ENCODE measurements around the gene MAPK8.
"Not testable (repeated sequence)": the region's sequence is repeated elsewhere in the genome, so short reads cannot be mapped to it uniquely, and the experiment has no call there.

Gene MAPK8

DNA sequence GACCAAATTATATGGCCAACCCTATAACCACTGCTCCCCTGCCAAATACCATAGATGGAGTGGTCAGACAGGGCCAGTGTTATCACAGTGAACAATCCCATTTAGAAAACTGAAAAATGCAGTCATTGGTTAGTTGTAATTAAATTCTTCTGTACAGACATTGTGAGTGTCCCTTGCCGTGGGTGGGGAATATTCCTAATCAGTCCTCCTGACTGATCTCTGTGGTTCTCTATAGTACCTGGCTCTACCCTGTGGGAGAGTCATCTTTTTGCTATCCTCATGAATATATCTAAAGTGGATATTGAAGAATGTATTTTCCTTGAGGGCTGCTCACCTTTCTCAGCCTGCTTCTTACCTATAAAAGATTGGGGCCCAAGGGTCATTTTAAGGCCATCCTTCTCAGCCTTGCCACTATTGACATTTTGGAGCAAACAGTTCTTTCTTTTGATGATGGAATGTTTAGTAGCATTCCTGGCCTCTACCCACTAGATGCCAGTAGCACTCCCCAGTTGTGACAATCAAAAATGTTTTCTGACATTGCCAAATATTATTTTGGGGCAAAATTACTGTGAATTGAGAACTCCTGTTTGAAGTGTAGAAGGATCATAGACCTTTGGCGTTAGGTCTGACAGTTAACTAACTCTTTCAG lies 110.2 kb downstream of the MAPK8 start:
- H3K36me3 ChIP-seq (ENCODE audit: insufficient read depth, low read length), result 0 out of 2 replicates have a peak, but pooled peaks cover 3% of the 10 kb centered on the region
- no peak overlapping the region for H3K9ac ChIP-seq (ENCODE audit: low read depth, low read length)
- H3K4me1 ChIP-seq (ENCODE audit: insufficient read depth, low read length), result peaks cover 5% of the 10 kb centered on the region; the same call in 1 of the 2 replicates
- no peaks in the 10 kb centered on the region for H3K9me3 ChIP-seq (ENCODE audit: control insufficient read depth, insufficient read depth, low read length)

DNA sequence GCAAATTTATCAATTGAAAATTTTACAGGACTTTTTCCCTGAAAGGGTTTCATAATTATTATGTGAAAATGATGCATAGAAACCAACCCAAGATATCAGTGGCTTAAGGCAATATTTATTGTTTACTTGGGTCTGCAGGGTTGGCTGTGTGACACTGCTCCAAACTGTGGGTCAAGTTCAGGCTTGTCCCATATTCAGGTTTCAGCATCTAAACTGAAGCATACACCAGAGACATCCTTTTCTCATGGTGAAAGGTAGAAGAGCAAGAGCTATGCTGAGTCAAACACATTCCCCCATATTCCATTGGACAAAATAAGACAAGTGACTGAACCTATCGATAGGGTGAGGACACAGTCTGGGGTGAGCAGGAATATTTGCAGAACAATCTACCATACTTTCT lies 110.9 kb downstream of the MAPK8 start:
- Histone ChIP-seq H3K9ac (ENCODE audit: low read depth, low read length) (no peak overlapping the region), H3K9me3 (ENCODE audit: control insufficient read depth, insufficient read depth, low read length) (no peaks in the 10 kb centered on the region), H3K4me1 (ENCODE audit: insufficient read depth, low read length) (peaks cover 5% of the 10 kb centered on the region; the same call in 1 of the 2 replicates), H3K36me3 (ENCODE audit: insufficient read depth, low read length) (0 out of 2 replicates have a peak, but pooled peaks cover 3% of the 10 kb centered on the region)

DNA sequence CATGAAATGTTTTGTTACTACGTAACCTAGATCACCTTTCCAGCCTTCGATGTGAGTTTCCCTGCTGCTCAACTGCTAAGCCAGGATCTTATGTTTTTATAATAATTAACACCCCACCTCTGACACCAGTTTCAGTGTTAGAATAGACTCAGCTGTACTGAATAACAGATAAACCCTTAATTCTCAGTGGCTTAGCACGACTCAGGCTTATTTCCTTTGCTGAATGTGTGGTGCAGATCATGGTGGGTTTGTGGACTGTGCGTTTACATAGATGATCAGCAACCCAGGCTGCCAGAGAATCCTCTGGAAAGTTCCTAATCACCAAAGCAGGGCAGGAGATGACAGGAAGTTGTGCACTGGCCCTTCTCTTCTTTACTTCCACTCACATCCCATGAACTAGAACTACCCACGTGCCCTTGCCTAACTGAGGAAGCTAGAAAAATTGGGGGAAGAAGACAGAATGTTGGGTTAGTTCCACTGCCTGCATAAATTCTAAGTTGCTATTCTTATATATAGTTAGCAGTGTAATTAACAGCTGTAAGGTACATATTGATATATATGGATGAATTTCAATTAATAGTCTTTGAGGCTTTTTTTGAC lies 111.8 kb downstream of the MAPK8 start:
- no peak overlapping the region for H3K9ac ChIP-seq (ENCODE audit: low read depth, low read length)
- no peaks in the 10 kb centered on the region for H3K9me3 ChIP-seq (ENCODE audit: control insufficient read depth, insufficient read depth, low read length)
- no peaks in the 10 kb centered on the region for H3K36me3 ChIP-seq (ENCODE audit: insufficient read depth, low read length)
- peaks cover 5% of the 10 kb centered on the region; the same call in 1 of the 2 replicates for H3K4me1 ChIP-seq (ENCODE audit: insufficient read depth, low read length)

DNA sequence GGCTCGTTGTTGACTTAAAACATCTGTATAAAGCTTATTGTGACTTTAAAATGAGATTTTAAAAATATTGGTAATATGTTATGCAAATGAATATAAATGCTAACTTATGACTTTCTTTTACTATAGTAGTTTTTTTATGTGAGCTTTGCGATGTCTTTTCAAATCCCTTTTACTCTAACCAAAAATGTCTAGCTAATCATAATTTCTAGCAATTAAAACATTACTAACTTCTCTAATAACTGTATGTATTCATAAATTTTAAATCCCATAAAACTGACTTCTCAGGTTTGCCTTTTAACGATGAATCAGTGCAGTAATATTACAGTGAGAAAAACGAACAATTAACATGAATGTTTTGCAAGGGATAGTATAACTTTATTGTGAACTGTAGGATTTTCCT lies 113.2 kb downstream of the MAPK8 start:
- Histone ChIP-seq H3K9me3 (ENCODE audit: control insufficient read depth, insufficient read depth, low read length) (no peaks in the 10 kb centered on the region), H3K4me1 (ENCODE audit: insufficient read depth, low read length) (peaks cover 5% of the 10 kb centered on the region; the same call in 1 of the 2 replicates), H3K9ac (ENCODE audit: low read depth, low read length) (no peak overlapping the region), H3K36me3 (ENCODE audit: insufficient read depth, low read length) (no peaks in the 10 kb centered on the region)

DNA sequence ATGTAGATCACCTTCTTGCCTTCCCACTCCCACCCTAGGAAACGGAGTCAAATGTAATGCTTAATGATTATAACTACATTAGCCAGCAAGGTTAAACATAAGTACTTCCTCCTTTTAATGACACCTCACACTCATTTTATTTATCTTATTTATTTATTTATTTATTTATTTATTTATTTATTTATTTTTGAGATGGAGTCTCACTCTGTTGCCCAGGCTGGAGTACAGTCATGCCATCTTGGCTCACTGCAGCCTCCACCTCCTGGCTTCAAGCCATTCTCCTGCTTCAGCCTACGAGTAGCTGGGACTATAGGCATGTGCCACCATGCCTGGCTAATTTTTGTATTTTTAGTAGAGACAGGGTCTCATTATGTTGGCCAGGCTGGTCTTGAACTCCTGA lies 115.4 kb downstream of the MAPK8 start:
- H3K4me1 ChIP-seq (ENCODE audit: insufficient read depth, low read length); H3K36me3 ChIP-seq (ENCODE audit: insufficient read depth, low read length); H3K9me3 ChIP-seq (ENCODE audit: control insufficient read depth, insufficient read depth, low read length); H3K9ac ChIP-seq (ENCODE audit: low read depth, low read length): not testable (repeated sequence)

DNA sequence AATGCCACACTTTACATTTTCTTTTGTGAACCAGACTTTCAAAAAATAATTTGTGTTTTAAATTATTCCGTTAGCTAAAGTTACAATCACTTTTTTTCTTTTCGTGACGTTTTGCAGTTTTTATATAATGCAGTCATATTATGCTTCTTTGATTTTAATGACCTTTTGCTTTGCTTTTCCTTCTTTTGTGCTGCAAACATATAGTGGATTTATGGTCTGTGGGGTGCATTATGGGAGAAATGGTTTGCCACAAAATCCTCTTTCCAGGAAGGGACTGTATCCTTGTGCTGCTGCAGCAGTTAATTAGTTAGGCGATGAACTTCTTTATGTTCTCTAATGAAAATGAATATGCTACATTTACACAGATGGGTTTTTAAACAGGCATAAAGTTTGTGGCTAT lies 117.4 kb downstream of the MAPK8 start:
- Histone ChIP-seq H3K4me1 (ENCODE audit: insufficient read depth, low read length) (no peaks in the 10 kb centered on the region), H3K9ac (ENCODE audit: low read depth, low read length) (no peak overlapping the region), H3K36me3 (ENCODE audit: insufficient read depth, low read length) (no peaks in the 10 kb centered on the region), H3K9me3 (ENCODE audit: control insufficient read depth, insufficient read depth, low read length) (no peaks in the 10 kb centered on the region)

DNA sequence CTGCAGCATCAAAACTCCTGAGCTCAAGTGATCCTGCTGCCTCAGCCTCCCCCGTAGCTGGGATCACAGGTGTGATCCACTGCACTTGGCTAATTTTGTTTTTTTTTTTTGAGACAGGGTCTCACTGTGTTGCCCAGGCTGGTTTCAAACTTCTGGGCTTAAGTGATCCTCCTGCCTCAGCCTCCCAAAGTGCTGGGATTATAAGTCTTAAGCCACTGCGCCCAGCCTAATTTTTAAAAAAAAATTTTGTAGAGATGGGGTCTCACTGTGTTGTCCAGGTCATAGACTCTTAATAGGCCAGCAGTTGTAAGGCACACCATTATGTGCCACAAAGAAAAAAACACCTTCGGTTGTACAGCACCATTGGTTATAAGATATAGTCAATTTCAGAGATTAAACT lies 122.4 kb downstream of the MAPK8 start:
- H3K36me3 ChIP-seq (ENCODE audit: insufficient read depth, low read length), result no peaks in the 10 kb centered on the region; the same call in 1 of the 2 replicates
- H3K9ac ChIP-seq (ENCODE audit: low read depth, low read length), result no peak overlapping the region
- H3K9me3 ChIP-seq (ENCODE audit: control insufficient read depth, insufficient read depth, low read length), result no peaks in the 10 kb centered on the region

DNA sequence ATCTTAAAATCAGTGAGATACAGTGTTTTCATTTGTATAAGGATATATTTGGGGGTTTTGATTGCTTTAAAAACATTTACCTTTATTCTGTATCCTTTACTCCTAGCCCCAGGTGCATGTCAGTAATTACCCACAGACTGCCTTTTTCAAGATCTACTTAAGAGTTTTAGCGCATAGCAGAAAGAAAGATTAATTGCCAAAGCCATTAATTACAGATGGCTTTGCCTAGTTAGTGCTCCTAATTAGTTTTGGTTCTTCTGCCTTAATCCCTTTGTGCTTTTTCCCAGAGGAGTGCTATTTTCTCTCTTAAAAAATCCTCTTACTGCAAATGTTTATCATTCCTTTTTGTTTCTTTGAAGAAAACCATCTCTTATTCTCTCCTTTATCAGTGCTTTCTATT lies 122.8 kb downstream of the MAPK8 start:
- no peaks in the 10 kb centered on the region for H3K4me1 ChIP-seq (ENCODE audit: insufficient read depth, low read length)
- no peaks in the 10 kb centered on the region; the same call in 1 of the 2 replicates for H3K36me3 ChIP-seq (ENCODE audit: insufficient read depth, low read length)
- no peaks in the 10 kb centered on the region for H3K9me3 ChIP-seq (ENCODE audit: control insufficient read depth, insufficient read depth, low read length)
- no peak overlapping the region for H3K9ac ChIP-seq (ENCODE audit: low read depth, low read length)

More for the DNA sequence above, 122.4 kb downstream of the MAPK8 start:
- no peaks in the 10 kb centered on the region for H3K4me1 ChIP-seq (ENCODE audit: insufficient read depth, low read length)

DNA sequence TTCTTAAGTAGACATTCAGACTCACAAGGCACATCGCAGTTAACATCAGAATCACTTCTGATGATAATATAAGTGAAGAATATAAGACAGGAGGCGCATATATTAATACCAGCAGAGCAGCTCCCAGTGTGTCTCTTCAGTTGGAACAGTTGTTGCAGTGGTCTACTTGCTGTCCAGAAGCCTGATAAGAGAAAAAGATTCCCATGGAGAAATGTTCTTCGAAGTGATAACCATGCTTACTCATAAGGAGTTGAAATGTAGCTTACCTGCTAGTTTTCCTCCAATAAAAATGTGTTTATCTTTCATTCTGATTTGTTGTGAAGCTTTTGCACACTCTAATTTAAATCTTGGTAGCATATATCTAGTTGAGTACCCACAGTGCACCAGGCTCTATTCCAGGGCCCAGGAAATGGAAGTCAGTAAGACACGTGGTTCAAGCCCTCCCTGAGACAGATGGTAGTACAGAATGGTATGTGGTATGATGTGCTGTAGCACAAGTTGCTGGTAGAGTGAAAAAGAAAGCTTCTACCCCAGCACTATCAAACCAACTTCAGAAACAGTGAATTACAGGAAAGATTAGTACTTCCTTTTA lies 124.0 kb downstream of the MAPK8 start:
- no peaks in the 10 kb centered on the region; the same call in 1 of the 2 replicates for H3K36me3 ChIP-seq (ENCODE audit: insufficient read depth, low read length)
- no peaks in the 10 kb centered on the region for H3K4me1 ChIP-seq (ENCODE audit: insufficient read depth, low read length)
- H3K9ac ChIP-seq (ENCODE audit: low read depth, low read length), result no peak overlapping the region
- no peaks in the 10 kb centered on the region for H3K9me3 ChIP-seq (ENCODE audit: control insufficient read depth, insufficient read depth, low read length)

DNA sequence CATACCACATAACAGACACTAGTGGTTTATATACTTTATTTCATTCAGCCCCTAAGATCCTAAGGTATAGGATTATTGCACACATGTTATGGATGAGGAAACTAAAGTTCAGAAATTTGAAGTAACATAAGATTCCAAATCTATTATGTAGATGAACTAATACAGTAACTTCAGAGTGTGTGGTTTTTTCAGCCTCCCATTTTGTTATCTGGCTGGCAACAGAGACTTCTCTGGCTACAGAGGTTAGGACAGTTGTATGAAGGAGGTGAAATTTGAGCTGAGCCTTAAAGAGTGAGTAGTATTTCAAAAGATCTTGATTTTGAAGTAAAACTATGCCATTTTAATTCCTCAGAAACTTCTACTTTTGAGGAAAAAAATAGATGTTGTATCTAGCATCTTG lies 125.4 kb downstream of the MAPK8 start:
- no peaks in the 10 kb centered on the region for H3K4me1 ChIP-seq (ENCODE audit: insufficient read depth, low read length)
- H3K9ac ChIP-seq (ENCODE audit: low read depth, low read length), result no peak overlapping the region
- H3K9me3 ChIP-seq (ENCODE audit: control insufficient read depth, insufficient read depth, low read length), result no peaks in the 10 kb centered on the region
- no peaks in the 10 kb centered on the region; the same call in 1 of the 2 replicates for H3K36me3 ChIP-seq (ENCODE audit: insufficient read depth, low read length)

DNA sequence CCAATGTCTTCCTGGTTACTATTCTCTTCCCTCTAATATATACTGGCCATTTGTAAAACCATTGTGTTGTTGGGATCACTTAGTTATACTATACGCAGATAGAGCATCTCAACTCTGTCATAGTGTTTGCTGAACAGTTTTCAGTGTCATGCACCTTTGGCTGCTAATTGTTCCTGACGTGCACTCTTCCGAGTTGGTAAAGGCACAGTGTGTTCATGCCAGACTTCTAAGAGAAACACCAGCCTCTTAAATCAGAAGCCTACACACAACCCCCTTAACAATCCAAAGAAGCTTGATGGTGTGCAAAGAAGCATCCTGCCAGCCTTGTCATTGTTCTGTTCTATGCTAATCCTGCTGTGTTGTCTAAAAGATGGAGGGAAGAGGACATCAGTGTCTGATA lies 131.1 kb downstream of the MAPK8 start:
- no peaks in the 10 kb centered on the region for H3K4me1 ChIP-seq (ENCODE audit: insufficient read depth, low read length)
- no peak overlapping the region for H3K9ac ChIP-seq (ENCODE audit: low read depth, low read length)
- H3K9me3 ChIP-seq (ENCODE audit: control insufficient read depth, insufficient read depth, low read length), result no peaks in the 10 kb centered on the region
- no peaks in the 10 kb centered on the region for H3K36me3 ChIP-seq (ENCODE audit: insufficient read depth, low read length)

DNA sequence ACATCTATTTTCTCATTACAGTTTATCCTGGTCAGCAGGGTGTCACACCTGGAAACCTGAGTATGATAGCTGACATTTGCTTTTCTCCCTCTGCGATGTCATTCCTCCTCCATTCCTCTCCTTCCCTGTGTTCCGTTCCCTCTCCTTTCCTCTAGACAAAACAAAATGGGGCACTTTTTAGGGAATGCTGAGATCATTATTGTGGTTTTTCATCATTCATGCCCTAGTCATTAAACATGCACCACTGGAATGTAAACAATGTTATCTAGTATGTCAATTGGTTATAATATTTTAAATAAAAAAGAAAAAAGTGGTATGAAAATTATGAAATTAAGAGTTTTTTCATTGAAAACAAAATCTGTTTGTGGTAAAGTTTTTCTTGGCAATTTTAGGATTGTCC lies 132.6 kb downstream of the MAPK8 start:
- Histone ChIP-seq H3K9me3 (ENCODE audit: control insufficient read depth, insufficient read depth, low read length) (no peaks in the 10 kb centered on the region), H3K9ac (ENCODE audit: low read depth, low read length) (no peak overlapping the region), H3K4me1 (ENCODE audit: insufficient read depth, low read length) (no peaks in the 10 kb centered on the region), H3K36me3 (ENCODE audit: insufficient read depth, low read length) (no peaks in the 10 kb centered on the region)

DNA sequence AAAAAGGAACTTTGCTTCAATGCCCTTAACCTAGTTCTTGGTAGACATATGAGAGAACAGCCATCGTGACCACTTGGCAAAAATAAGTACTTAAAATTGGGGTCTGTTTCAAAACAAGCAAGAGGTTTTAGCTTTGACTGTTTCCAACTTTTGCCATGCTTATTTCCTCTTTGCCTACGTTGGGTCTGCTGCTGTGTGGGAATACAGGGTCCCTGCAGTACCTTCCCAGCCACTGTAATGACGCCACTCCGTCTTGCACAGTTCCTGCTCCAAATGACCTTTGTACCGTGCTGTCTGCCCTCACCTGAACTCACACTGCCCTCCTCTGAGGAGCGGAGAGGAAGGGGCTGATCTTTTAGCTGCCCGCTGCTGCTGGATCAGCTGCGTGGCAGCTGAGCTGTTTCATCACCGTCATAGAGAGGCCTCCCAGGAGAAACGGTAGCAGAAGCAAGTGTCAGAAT lies 133.1 kb downstream of the MAPK8 start:
- H3K9ac ChIP-seq (ENCODE audit: low read depth, low read length), result no peak overlapping the region
- H3K9me3 ChIP-seq (ENCODE audit: control insufficient read depth, insufficient read depth, low read length), result no peaks in the 10 kb centered on the region
- no peaks in the 10 kb centered on the region for H3K36me3 ChIP-seq (ENCODE audit: insufficient read depth, low read length)
- H3K4me1 ChIP-seq (ENCODE audit: insufficient read depth, low read length), result 0 out of 2 replicates have a peak, but pooled peaks cover 1% of the 10 kb centered on the region

DNA sequence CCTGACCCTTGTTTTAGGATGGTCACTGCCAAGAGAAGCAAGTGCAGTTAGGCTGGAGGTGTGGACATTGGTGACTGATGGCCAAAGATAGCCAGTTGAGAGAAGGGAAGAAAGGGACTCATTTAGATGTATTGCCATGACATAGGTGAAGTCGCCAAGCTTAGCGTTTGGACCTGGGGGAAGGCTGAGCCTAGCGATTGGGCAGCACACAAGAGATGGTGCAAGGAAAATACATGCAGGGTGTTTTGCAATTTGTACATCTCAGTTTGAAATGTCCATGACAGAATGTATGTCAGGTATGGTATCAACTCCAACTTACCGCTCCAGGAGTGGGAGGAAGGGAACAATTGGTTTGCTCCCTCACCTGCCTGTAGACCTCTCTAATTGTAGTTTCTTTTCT lies 134.3 kb downstream of the MAPK8 start:
- Histone ChIP-seq H3K4me1 (ENCODE audit: insufficient read depth, low read length) (0 out of 2 replicates have a peak, but pooled peaks cover 3% of the 10 kb centered on the region), H3K9ac (ENCODE audit: low read depth, low read length) (no peak overlapping the region), H3K36me3 (ENCODE audit: insufficient read depth, low read length) (no peaks in the 10 kb centered on the region), H3K9me3 (ENCODE audit: control insufficient read depth, insufficient read depth, low read length) (no peaks in the 10 kb centered on the region)
